ENCODE data around the gene KCNE3.

- no peak for TF ChIP-seq CTCF (conservative IDR thresholded peaks at IDR 0.05)
- peak; percentile 98 for TF ChIP-seq ZFX (IDR thresholded peaks at IDR 0.05)
These were observed 25.8 kb upstream of the KCNE3 start, which contains the start of gene LIPT2 for GRCh38 chr11:74492974-74493790.

Data from C4-2B (cell line).